22Rv1 (cell line): Measurements from ENCODE around the gene DUOX2.

Source experiments
- H3K27ac ChIP-seq: fragments of 450-650 bp; 2 replicates; pipeline ENCODE4 v1.5.1; 2017
- CTCF ChIP-seq: fragments of 450-650 bp; IDR thresholded peaks from 2 replicates; pipeline ENCODE4 v1.5.1; 2017; ENCODE audit warnings: mild to moderate bottlenecking
- ZFX ChIP-seq: fragments of 450-650 bp; IDR thresholded peaks from 2 replicates; pipeline ENCODE4 v1.6.1; 2017; ENCODE audit warnings: antibody characterized with exemption, borderline replicate concordance

The DUOX2 gene

GRCh38 chr15:45102226-45102625, 11.7 kb downstream of the DUOX2 start:
- no peak overlapping the region for H3K27ac ChIP-seq
- TF ChIP-seq ZFX (no peak), CTCF (no peak)

GRCh38 chr15:45101749-45102148, 12.2 kb downstream of the DUOX2 start:
- no peak for TF ChIP-seq CTCF
- no peak for TF ChIP-seq ZFX

GRCh38 chr15:45100884-45101625, 12.9 kb downstream of the DUOX2 start:
- TF ChIP-seq ZFX (no peak), CTCF (no peak)
- H3K27ac ChIP-seq, result no peak overlapping the region

More at GRCh38 chr15:45101749-45102148, 12.2 kb downstream of the DUOX2 start:
- H3K27ac ChIP-seq, result no peak overlapping the region

- TF ChIP-seq ZFX (no peak), CTCF (no peak)
- H3K27ac ChIP-seq, result no peak overlapping the region
These were observed 14.3 kb downstream of the DUOX2 start for GRCh38 chr15:45099549-45100165.

- H3K27ac ChIP-seq, result no peak overlapping the region
- no peak for TF ChIP-seq ZFX
- TF ChIP-seq CTCF, result no peak
These were observed 16.5 kb downstream of the DUOX2 start for GRCh38 chr15:45097466-45097865.

GRCh38 chr15:45095661-45096060, 18.3 kb downstream of the DUOX2 start:
- no peak for TF ChIP-seq ZFX
- no peak overlapping the region for H3K27ac ChIP-seq

GRCh38 chr15:45094358-45094730, 19.6 kb downstream of the DUOX2 start:
- TF ChIP-seq ZFX (no peak), CTCF (no peak)
- no peak overlapping the region for H3K27ac ChIP-seq
